ENCODE results near the gene SPTLC2. TPM values are rescaled to one million over a fixed set of nuclear protein-coding genes. Genes with fewer than 3 reads are reported as not detected.

Gene SPTLC2
- total RNA-seq, 2 donors from 2014 or later = 22.6 to 25.3 TPM

- Histone ChIP-seq H3K4me3 (no peak overlapping the region), H3K4me1 (ENCODE audit: control insufficient read depth in 1 of 2, low read depth in 2 of 2) (no peaks in the 10 kb centered on the region), H3K27ac (no peak overlapping the region), H3K27me3 (replicated peaks; ENCODE audit: insufficient read depth) (no peaks in the 10 kb centered on the region), H3K36me3 (peaks cover 31% of the 10 kb centered on the region), H3K9me3 (no peaks in the 10 kb centered on the region)
- ATAC-seq (ENCODE audit: insufficient number of reproducible peaks, low FRiP score, low read depth) = no peak
- no peak for TF ChIP-seq CTCF (IDR thresholded peaks at IDR 0.05)
- no peak for DNase-seq (ENCODE audit: low spot score)
These were observed 108.7 kb downstream of the SPTLC2 start for GRCh38 chr14:77507762-77508161.

- Histone ChIP-seq H3K27me3 (replicated peaks; ENCODE audit: insufficient read depth) (no peaks in the 10 kb centered on the region), H3K36me3 (peaks cover 15% of the 10 kb centered on the region), H3K27ac (no peak overlapping the region), H3K9me3 (no peaks in the 10 kb centered on the region), H3K4me1 (ENCODE audit: control insufficient read depth in 1 of 2, low read depth in 2 of 2) (no peaks in the 10 kb centered on the region), H3K4me3 (no peak overlapping the region)
- ATAC-seq (ENCODE audit: insufficient number of reproducible peaks, low FRiP score, low read depth) (no peak), DNase-seq (ENCODE audit: low spot score) (no peak)
- no peak for TF ChIP-seq CTCF (IDR thresholded peaks at IDR 0.05)
These were observed 111.4 kb downstream of the SPTLC2 start for GRCh38 chr14:77505031-77505430.

- Histone ChIP-seq H3K9me3 (no peaks in the 10 kb centered on the region), H3K27ac (no peak overlapping the region), H3K4me1 (ENCODE audit: control insufficient read depth in 1 of 2, low read depth in 2 of 2) (peaks cover 3 to 13% of the 10 kb centered on the region in 2 donors), H3K36me3 (no peaks in the 10 kb centered on the region), H3K27me3 (replicated peaks; ENCODE audit: insufficient read depth) (no peaks in the 10 kb centered on the region), H3K4me3 (no peak overlapping the region)
- ATAC-seq (ENCODE audit: insufficient number of reproducible peaks, low FRiP score, low read depth) = no peak
- no peak for DNase-seq (ENCODE audit: low spot score)
- TF ChIP-seq CTCF (IDR thresholded peaks at IDR 0.05) = no peak
These were observed 113.3 kb downstream of the SPTLC2 start for GRCh38 chr14:77503138-77503537.

- DNase-seq (ENCODE audit: low spot score) = no peak
- no peak for TF ChIP-seq CTCF (IDR thresholded peaks at IDR 0.05)
- H3K4me1 ChIP-seq (ENCODE audit: control insufficient read depth in 1 of 2, low read depth in 2 of 2) = peaks cover 5 to 18% of the 10 kb centered on the region in 2 donors
- H3K9me3 ChIP-seq = no peaks in the 10 kb centered on the region
- no peaks in the 10 kb centered on the region for H3K36me3 ChIP-seq
- H3K27me3 ChIP-seq (replicated peaks; ENCODE audit: insufficient read depth) = no peaks in the 10 kb centered on the region
- no peak overlapping the region for H3K4me3 ChIP-seq
- ATAC-seq (ENCODE audit: insufficient number of reproducible peaks, low FRiP score, low read depth) = no peak
- no peak overlapping the region for H3K27ac ChIP-seq
These were observed 114.2 kb downstream of the SPTLC2 start for GRCh38 chr14:77502109-77502782.

- Histone ChIP-seq H3K4me3 (peak overlapping the region; percentile 77), H3K4me1 (ENCODE audit: control insufficient read depth in 1 of 2, low read depth in 2 of 2) (peaks cover 5 to 18% of the 10 kb centered on the region in 2 donors), H3K27ac (no peak overlapping the region), H3K36me3 (no peaks in the 10 kb centered on the region), H3K27me3 (replicated peaks; ENCODE audit: insufficient read depth) (no peaks in the 10 kb centered on the region), H3K9me3 (no peaks in the 10 kb centered on the region)
- ATAC-seq (ENCODE audit: insufficient number of reproducible peaks, low FRiP score, low read depth) = no peak
- TF ChIP-seq CTCF (IDR thresholded peaks at IDR 0.05) = no peak
- no peak for DNase-seq (ENCODE audit: low spot score)
These were observed 117.4 kb downstream of the SPTLC2 start for GRCh38 chr14:77498984-77499527.
